GM18507 (cell line): ENCODE results near the gene NR3C2.
"Not testable (repeated sequence)": the region's sequence is repeated elsewhere in the genome, so short reads cannot be mapped to it uniquely, and the experiment has no call there.

Experiments used
- DNase-seq: peaks from one replicate; pipeline ENCODE4 v3.0.0; 2011; ENCODE audit warnings: low read depth; ENCODE audit not compliant: insufficient read length; ENCODE audit errors: extremely low spot score
- FAIRE-seq: peaks from 2 replicates; lab custom pipeline; 2011; peaks lifted over from hg19 to GRCh38; lab: Jason Lieb, UNC

The NR3C2 gene

GRCh38 chr4:148330161-148330560 is 112.1 kb downstream of the NR3C2 start:
- FAIRE-seq (no peak), DNase-seq (no peak)

- FAIRE-seq: no peak
Measured at GRCh38 chr4:148329751-148330150, 112.5 kb downstream of the NR3C2 start.

GRCh38 chr4:148327683-148328082 is 114.5 kb downstream of the NR3C2 start:
- no peak for FAIRE-seq
- DNase-seq: no peak

More at GRCh38 chr4:148329751-148330150, 112.5 kb downstream of the NR3C2 start:
- no peak for DNase-seq

- not testable (repeated sequence) for FAIRE-seq
Measured at GRCh38 chr4:148323316-148323715, 118.9 kb downstream of the NR3C2 start.

GRCh38 chr4:148315049-148315448 is 127.2 kb downstream of the NR3C2 start:
- FAIRE-seq (no peak), DNase-seq (no peak)

More at GRCh38 chr4:148323316-148323715, 118.9 kb downstream of the NR3C2 start:
- not testable (repeated sequence) for DNase-seq

- DNase-seq (no peak), FAIRE-seq (no peak)
Measured at GRCh38 chr4:148312956-148313490, 129.2 kb downstream of the NR3C2 start.

- FAIRE-seq (no peak), DNase-seq (no peak)
Measured at GRCh38 chr4:148311526-148311925, 130.7 kb downstream of the NR3C2 start.

- DNase-seq (no peak), FAIRE-seq (no peak)
Measured at GRCh38 chr4:148310756-148311155, 131.5 kb downstream of the NR3C2 start.

GRCh38 chr4:148305751-148306150 is 136.5 kb downstream of the NR3C2 start:
- DNase-seq: no peak
- no peak for FAIRE-seq

GRCh38 chr4:148302416-148302815 is 139.8 kb downstream of the NR3C2 start:
- FAIRE-seq (no peak), DNase-seq (no peak)

GRCh38 chr4:148300877-148301276 is 141.3 kb downstream of the NR3C2 start:
- DNase-seq: no peak
- no peak for FAIRE-seq

- FAIRE-seq: no peak
- no peak for DNase-seq
Measured at GRCh38 chr4:148299337-148299736, 142.9 kb downstream of the NR3C2 start.

GRCh38 chr4:148296498-148296897 is 145.7 kb downstream of the NR3C2 start:
- FAIRE-seq (no peak), DNase-seq (no peak)

- no peak for DNase-seq
- no peak for FAIRE-seq
Measured at GRCh38 chr4:148295642-148296041, 146.6 kb downstream of the NR3C2 start.

GRCh38 chr4:148293571-148293970 is 148.6 kb downstream of the NR3C2 start:
- DNase-seq (no peak), FAIRE-seq (no peak)

GRCh38 chr4:148292686-148293085 is 149.5 kb downstream of the NR3C2 start:
- DNase-seq: no peak
- no peak for FAIRE-seq

- FAIRE-seq (no peak), DNase-seq (no peak)
Measured at GRCh38 chr4:148289740-148290139, 152.5 kb downstream of the NR3C2 start.

GRCh38 chr4:148288448-148288847 is 153.8 kb downstream of the NR3C2 start:
- DNase-seq (no peak), FAIRE-seq (no peak)

- DNase-seq (no peak), FAIRE-seq (no peak)
Measured at GRCh38 chr4:148287111-148287510, 155.1 kb downstream of the NR3C2 start.

GRCh38 chr4:148286012-148286411 is 156.2 kb downstream of the NR3C2 start:
- FAIRE-seq (no peak), DNase-seq (no peak)

GRCh38 chr4:148283665-148284064 is 158.5 kb downstream of the NR3C2 start:
- FAIRE-seq (no peak), DNase-seq (no peak)

- DNase-seq: no peak
- FAIRE-seq: no peak
Measured at GRCh38 chr4:148278310-148278709, 163.9 kb downstream of the NR3C2 start.
